ENCODE results near the gene IQSEC3. TPM values are rescaled to one million over a fixed set of nuclear protein-coding genes. Genes with fewer than 3 reads are reported as not detected.

Gene IQSEC3
- polyA plus RNA-seq, 1 donor from 2014 or later = not detected

DNA sequence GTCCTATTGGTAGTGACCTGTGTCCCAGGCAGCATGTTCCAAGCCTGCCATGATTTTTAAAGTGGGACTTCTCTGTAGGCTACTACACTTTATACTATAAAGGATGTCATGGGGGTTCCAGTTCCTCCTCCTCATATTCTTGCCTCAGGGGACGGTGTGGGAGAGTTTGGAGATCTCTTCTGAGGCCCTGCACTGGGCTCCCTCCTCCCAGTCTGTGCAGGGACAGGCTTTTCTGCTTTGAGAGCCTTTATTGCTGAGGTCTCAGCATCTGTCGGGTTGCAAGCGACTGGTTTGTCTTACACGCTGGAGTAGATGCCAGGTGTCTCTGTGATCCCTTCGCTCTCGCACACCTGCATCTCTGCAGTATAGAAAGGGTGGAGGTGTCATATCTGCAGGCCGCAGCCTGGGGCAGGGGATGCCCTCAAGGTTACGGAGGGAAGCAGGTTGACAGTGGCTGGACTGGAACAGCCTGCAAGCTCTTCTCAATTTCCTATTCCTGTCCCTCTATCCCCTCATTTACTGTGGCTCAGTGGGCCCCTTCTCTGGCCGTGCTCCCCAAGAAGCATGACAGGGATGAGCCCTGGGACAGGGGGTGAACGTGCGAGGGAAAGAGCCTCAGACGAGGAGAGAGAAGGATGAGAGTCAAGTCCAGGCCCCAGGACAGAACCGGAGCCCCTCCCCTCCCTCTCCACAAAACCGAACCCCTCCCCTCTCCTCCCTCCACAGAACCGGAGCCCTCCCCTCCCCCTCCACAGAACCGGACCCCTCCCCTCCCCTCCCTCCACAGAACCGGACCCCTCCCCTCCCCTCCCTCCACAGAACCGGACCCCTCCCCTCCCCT, 96.1 kb downstream of the IQSEC3 start:
- Mint-ChIP-seq H3K9me3 (peaks cover 0 to 3% (median 1%) of the 10 kb centered on the region in 3 donors), H3K27ac (no peak overlapping the region), H3K4me3 (no peak overlapping the region), H3K4me1 (peaks cover 0 to 8% (median 0%) of the 10 kb centered on the region in 3 donors), H3K27me3 (peaks cover 6% of the 10 kb centered on the region), H3K36me3 (no peaks in the 10 kb centered on the region)

DNA sequence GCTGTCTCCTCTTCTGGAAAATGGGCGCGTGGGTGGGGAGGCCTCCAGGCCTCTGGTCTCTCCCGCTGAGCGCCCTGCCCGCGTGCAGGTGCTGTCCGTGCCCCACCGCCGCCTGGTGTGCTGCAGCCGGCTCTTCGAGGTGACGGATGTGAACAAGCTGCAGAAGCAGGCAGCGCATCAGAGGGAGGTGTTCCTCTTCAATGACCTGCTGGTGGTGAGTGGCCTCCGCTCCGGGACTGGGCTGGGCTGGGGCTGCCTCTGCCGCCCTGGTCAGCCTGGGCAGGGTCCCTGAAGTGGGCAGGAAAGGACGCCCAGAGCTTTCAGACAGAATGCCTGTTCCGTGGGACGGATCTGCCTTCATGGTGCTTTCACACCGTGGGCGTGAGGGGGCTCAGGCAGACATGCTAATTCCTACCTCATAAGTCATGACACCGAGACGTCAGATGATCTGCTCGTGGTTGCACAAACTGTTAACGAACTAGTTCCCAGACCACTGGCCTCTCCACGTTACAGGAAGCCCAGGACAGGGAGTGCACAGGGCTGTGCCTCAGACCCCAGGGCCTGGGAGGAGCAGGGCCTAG, 96.9 kb downstream of the IQSEC3 start:
- Mint-ChIP-seq H3K27me3 (peaks cover 7% of the 10 kb centered on the region), H3K4me1 (peaks cover 0 to 8% (median 0%) of the 10 kb centered on the region in 3 donors), H3K4me3 (no peak overlapping the region), H3K27ac (peak overlapping the region in 1 of 3 donors; percentile 48), H3K36me3 (no peaks in the 10 kb centered on the region), H3K9me3 (peaks cover 0 to 1% (median 0%) of the 10 kb centered on the region in 3 donors)

DNA sequence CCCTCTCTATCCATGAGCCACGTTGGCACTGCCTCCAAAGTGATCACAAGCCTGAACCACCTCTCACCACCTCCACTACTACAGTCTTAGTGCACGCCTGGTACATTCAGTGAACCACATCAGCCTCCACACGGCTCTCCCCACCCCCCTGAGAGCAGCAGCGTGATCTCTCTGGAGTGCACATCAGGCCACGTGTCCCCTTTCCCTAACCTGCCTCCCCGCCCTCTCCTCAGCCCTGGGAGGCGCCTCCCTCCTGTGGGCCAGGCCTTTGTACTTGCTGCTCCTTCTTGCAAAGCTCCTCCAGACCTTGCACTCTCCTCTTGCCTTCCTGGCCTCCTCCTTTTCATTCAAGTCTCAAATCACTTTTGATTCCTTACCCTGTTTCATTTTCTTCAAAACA, 97.6 kb downstream of the IQSEC3 start:
- peaks cover 8% of the 10 kb centered on the region for H3K27me3 Mint-ChIP-seq
- no peak overlapping the region for H3K27ac Mint-ChIP-seq

DNA sequence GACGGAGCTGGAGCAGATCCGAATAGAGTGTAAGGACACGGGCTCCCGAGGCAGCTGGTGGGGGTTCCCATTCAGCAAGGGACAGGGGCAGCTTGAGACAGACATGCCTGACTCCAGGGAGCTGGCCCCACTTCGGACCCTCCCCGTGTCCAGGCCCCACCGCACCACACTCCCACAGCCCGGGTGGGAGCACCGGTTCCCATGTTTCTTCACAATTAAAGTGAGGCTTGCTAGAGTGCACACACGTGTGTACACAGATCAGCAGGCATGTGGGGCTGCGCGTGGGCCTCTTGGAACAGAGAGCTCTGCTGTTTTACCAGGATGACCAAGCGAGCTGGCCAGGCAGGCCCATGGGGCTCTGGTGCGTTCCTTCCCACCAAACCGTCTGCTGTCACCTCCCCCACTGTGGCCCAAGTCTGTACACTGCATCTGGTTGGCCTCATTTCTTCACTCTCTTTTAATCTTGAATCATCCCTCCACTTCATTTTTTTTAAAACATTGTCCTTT, 99.3 kb downstream of the IQSEC3 start:
- H3K4me3 Mint-ChIP-seq = no peak overlapping the region
- H3K27me3 Mint-ChIP-seq = peaks cover 14% of the 10 kb centered on the region
- no peaks in the 10 kb centered on the region for H3K36me3 Mint-ChIP-seq
- H3K9me3 Mint-ChIP-seq = peaks cover 0 to 1% (median 0%) of the 10 kb centered on the region in 3 donors
- H3K27ac Mint-ChIP-seq = no peak overlapping the region
- H3K4me1 Mint-ChIP-seq = peaks cover 0 to 8% (median 0%) of the 10 kb centered on the region in 3 donors

More for the DNA sequence above, 97.6 kb downstream of the IQSEC3 start:
- H3K4me1 Mint-ChIP-seq = peaks cover 0 to 8% (median 0%) of the 10 kb centered on the region in 3 donors
- H3K4me3 Mint-ChIP-seq = no peak overlapping the region
- H3K36me3 Mint-ChIP-seq = no peaks in the 10 kb centered on the region
- H3K9me3 Mint-ChIP-seq = peaks cover 0 to 1% (median 0%) of the 10 kb centered on the region in 3 donors

DNA sequence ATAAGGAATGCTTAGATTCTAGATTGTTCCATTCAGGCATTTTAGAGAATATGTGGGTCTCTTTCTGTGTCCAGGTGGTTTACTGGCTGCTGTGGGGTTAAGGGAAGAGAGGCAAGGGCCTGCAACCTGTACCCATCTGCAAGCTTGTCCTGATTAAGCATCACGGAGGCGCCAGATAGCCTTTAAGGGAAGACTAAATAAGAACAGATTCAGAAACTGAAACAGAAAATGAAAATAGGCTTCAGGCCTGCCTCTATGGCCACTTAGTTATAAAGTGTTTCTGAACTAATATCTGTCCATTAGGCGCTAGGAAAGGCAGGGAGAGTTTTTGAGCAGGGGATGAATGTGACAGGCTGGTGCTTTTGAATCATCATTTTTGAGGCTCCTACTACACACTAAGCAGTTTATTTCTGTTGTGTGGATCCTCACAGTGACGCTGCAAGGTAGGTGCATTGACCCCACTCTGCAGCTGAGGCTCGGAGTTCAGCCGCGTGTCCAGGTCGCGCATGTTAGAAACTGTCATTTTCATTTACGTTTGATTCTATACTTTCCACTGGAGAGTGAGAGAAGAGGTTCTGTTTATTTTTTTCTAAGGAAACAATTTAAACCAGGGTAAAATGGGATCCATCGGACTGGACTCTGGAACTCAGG, 100.0 kb downstream of the IQSEC3 start:
- Mint-ChIP-seq H3K27ac (no peak overlapping the region), H3K36me3 (no peaks in the 10 kb centered on the region), H3K9me3 (peaks cover 0 to 1% (median 0%) of the 10 kb centered on the region in 3 donors), H3K4me3 (no peak overlapping the region), H3K4me1 (peaks cover 0 to 8% (median 0%) of the 10 kb centered on the region in 3 donors), H3K27me3 (peaks cover 11% of the 10 kb centered on the region)

DNA sequence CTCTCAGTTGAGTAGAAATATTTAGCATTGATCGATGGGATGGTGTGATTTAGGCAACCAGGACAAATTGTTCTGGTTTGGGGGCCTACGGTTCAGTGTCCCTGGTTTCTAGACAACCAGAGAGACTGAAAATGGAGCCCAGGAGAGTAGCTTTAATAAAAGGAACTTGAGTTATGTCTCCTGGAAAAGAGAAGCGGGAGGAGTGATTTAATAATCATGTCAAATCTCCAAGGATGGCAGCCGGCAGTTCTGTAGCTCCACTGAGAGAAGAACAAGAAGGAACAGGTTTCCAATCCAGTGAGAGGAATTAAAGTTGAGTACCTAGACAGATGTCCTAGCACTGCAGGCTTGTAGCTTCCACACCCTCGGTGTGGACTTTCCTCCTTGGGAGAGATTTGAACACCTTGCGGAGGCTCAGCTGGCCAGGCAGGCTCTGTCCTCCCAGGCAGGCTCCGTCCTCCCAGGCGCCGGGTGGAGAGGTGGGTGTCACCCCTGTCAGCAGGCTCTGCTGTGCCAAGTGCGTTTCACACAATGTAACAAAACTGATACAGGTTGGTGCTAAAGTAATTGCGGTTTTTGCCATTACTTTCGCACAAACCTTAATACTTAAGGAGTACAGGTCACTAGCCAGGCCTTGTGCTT, 101.5 kb downstream of the IQSEC3 start:
- H3K4me3 Mint-ChIP-seq = no peak overlapping the region
- peaks cover 0 to 1% (median 0%) of the 10 kb centered on the region in 3 donors for H3K9me3 Mint-ChIP-seq
- H3K36me3 Mint-ChIP-seq = no peaks in the 10 kb centered on the region
- H3K4me1 Mint-ChIP-seq = peaks cover 0 to 8% (median 0%) of the 10 kb centered on the region in 3 donors
- H3K27ac Mint-ChIP-seq = no peak overlapping the region
- H3K27me3 Mint-ChIP-seq = peaks cover 14% of the 10 kb centered on the region

DNA sequence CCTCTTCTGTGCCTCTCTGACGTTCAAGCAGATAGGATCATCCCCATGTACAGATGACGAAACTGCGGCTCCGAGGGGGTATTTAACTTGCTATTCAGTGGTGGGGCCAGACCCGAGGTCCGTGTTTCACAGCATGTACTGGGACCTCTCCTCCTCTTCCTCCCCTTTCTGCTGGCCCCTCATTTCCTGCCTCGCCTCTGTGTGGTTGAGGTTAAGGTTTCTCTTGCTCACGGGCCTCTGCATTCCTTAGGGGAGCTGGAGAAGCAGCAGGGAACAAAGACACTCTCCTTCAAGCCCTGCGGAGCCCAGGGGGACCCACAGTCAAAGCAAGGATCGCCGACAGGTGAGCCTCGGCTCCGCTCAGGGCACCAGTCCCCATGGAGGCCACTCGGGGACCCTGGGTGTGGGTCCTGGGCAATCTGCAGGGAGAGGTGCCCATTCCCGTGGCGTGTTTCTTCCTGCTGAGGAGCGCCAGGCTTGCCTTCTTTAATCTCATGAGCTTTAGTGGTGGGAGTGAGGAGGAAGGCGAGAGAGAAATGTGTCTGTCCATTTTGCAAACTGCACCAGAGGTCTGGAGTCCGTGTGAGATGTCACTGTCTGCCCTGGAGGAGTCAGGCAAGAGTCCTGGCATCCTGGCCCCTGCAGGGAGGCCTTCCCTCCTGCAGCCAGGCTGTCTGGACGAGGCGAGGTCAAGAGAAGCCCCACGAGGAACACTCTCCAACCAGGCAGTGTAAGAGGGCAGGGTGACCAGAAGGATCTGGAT, 102.4 kb downstream of the IQSEC3 start:
- Mint-ChIP-seq H3K27me3 (peaks cover 20% of the 10 kb centered on the region), H3K36me3 (no peaks in the 10 kb centered on the region), H3K9me3 (peaks cover 0 to 1% (median 0%) of the 10 kb centered on the region in 3 donors), H3K4me3 (no peak overlapping the region), H3K27ac (no peak overlapping the region), H3K4me1 (peaks cover 0 to 8% (median 0%) of the 10 kb centered on the region in 3 donors)

DNA sequence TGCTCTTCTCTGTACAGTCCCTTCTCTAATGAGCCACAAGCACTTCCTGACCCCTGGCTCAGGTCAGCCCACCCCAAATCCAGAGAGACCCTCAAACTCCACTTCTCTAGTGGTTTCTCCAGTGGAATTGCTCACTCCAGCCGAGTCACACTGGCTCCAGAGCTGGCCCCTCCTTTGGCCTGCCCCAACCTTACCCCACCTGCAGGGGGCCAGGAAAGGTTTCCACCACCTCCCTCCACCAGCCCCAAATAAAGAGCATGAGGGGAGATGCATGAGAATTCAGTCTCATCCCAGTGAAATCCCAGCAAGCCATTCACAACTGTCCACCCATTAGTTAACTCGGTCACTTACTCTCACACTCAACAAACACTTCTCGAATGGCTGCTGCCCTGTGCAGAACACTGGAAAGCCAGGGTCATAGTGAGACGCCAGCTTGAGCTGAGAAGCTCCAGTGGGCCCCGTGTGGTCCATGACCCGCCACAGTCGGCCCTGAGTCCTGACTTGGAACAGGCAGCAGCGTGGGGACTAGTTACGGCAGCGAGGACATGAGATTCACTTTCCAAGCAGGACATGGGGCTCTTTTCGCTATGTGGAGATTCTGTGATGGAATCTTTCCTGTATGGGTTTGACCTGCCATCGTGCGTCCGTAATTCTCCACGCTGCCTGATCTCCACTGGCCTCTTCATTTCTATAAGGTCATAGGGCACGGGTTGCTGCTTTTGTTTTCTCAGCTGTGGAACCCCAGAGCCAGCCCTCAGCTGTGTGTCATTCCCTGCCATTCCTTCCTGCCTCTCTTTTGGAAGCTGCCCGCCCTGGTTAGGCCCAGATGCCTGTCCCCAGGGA, 103.2 kb downstream of the IQSEC3 start:
- no peaks in the 10 kb centered on the region for H3K36me3 Mint-ChIP-seq
- H3K27ac Mint-ChIP-seq = no peak overlapping the region
- peaks cover 0 to 6% (median 0%) of the 10 kb centered on the region in 3 donors for H3K4me1 Mint-ChIP-seq
- H3K27me3 Mint-ChIP-seq = peaks cover 20% of the 10 kb centered on the region
- H3K4me3 Mint-ChIP-seq = no peak overlapping the region
- peaks cover 0 to 1% (median 0%) of the 10 kb centered on the region in 3 donors for H3K9me3 Mint-ChIP-seq

DNA sequence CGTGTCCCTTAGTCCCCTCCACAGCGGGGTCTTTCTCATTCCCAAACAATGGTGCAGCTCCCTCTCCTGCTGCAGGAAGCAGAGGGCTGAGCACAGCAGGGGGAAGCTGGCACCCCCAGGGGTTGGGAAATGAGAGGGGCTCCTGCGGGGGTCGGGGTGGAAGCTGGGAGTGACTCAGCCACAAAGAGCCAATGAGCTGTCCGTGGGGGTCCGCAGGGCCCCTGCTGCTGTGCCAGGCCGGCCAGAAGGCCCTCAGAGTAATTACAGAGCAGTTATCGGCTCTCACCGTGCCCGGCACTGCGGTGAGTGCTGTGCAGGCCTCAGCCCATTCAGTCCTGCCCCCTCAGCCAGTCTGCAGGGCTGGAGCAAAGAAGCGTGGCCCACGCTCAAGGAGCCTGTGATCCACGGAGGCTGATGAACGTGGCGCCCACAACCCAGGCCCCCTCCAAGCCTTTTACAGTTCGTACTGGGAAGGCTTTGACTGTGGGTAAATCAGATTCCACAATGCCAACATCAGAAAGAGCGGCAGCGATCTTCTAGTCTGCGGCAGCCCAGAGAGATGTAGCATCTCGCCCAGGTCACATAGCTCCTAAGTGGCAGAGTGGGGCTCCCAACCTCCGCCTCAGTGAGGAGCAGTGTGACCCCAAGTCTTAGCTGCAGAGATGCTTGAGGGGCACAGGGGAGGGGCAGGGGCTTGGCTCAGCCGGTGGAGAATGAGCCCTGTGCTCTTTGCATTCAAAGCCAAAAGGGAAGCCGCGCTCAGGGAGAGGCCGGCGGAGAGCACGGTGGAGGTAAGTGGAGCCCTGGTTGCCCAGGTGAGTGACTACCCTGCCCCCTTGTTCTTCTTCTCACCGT, 104.0 kb downstream of the IQSEC3 start:
- Mint-ChIP-seq H3K4me1 (peaks cover 0 to 5% (median 0%) of the 10 kb centered on the region in 3 donors), H3K27me3 (peaks cover 21% of the 10 kb centered on the region), H3K9me3 (no peaks in the 10 kb centered on the region), H3K36me3 (no peaks in the 10 kb centered on the region), H3K27ac (no peak overlapping the region), H3K4me3 (no peak overlapping the region)

DNA sequence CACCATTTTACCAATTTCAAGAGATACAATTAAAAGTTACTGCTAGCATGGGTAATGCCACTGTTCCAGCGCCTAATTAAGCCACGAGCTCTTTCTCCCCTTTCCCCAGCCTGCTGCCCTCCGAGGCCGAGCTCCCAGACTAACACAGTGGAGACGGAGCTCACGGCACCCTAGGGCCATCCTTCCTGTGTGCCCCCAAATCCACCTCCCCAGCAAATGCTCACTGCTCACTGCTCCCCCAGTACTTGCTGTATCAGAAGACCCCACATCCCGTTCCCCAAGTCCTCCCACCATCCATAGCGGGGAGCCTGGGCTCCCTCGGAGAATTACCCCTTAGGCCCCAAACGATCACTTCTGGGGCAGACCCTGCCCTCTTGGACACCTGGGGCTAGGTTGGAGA, 104.7 kb downstream of the IQSEC3 start:
- H3K36me3 Mint-ChIP-seq = no peaks in the 10 kb centered on the region
- H3K27ac Mint-ChIP-seq = no peak overlapping the region
- no peaks in the 10 kb centered on the region for H3K9me3 Mint-ChIP-seq
- peaks cover 0 to 5% (median 0%) of the 10 kb centered on the region in 3 donors for H3K4me1 Mint-ChIP-seq
- peaks cover 21% of the 10 kb centered on the region for H3K27me3 Mint-ChIP-seq
- no peak overlapping the region for H3K4me3 Mint-ChIP-seq

DNA sequence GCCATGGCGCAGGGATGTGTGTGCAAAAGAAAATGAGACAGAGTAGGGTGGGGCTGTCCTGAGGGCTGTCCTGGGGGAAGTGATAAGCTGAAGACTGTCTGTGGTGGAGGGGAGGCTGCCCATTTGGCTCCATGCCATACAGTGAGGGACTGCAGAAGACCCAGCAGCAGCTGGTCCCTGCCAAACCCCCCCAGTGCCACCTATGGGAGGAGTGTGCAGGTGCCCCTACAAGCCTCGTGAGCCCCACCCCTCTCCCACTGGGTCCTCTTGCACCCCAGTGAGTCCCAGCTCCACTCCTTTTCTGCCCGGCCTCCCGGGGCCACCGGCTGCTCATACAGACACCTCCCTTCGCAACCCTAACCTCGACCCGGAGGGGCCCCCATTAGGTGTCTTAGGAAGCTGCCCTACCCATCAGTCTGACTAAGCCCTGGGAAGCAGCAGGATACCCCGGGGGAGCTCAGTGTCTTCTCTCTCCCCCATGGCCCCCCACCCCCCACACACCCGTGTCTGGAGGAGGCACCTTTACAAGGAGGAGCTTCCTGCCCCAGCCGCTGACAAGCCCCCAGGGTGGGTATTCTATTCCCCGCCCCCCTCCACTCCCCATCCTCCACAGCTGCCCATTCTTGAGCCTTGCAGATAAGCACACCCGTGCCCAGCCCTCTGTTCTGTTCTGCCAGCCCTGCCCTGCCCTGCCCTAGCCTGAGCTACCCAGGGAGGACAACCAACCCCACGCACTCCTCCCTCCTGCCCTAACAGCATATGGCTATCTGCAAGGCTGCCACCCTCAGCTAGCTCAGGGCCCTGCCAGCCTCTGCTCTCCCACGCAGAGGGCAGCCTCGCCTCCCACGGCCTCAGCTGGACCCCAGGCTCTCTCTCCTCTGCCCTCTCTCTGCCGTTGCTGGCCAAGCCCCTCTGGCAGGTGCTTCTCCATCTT, 105.4 kb downstream of the IQSEC3 start:
- Mint-ChIP-seq H3K4me3 (no peak overlapping the region), H3K36me3 (no peaks in the 10 kb centered on the region), H3K9me3 (no peaks in the 10 kb centered on the region), H3K27ac (no peak overlapping the region), H3K27me3 (peaks cover 23% of the 10 kb centered on the region), H3K4me1 (no peaks in the 10 kb centered on the region)

DNA sequence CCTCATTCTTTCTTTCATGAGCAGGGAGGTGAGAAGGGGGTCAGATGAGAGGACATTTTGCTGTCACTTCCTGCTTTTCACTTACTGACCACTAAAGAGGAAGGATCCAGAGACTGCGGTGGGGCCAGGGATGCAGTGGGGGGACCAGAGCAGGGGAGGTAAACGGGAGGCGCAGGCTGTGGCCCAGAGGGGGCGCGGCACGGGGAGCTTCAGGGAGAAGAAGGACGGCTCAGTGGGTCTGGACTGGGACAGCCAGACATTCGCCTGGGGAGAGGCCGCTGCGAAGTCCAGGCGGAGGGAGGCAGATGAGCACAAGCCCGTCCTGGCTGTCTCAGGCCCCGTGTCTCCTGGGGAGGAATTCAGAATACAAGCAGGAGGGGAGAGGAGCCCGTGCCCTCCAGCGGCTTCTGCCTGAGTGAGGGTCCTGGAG, 106.2 kb downstream of the IQSEC3 start:
- no peak overlapping the region for H3K27ac Mint-ChIP-seq
- no peak overlapping the region for H3K4me3 Mint-ChIP-seq
- no peaks in the 10 kb centered on the region for H3K36me3 Mint-ChIP-seq
- H3K9me3 Mint-ChIP-seq = no peaks in the 10 kb centered on the region
- no peaks in the 10 kb centered on the region for H3K4me1 Mint-ChIP-seq
- peaks cover 23% of the 10 kb centered on the region for H3K27me3 Mint-ChIP-seq

Data from IgD-negative memory B cell (primary cell).